Lower leg skin (tissue), 3 donors: ENCODE data around the gene STAP2.

Source experiments
- POLR2A ChIP-seq, 2 donors: fragments of 450-650 bp; IDR thresholded peaks; one replicate each; pipeline ENCODE4 v1.6.1; 2016 to 2017; ENCODE audit warnings: antibody characterized with exemption in 2 of 2, mild to moderate bottlenecking in 1 of 2, moderate library complexity in 1 of 2
- TF ChIP-seq, protein P1 (sequence below), 3 donors: fragments of 450-650 bp; IDR thresholded peaks; one replicate each; pipeline ENCODE4 v1.5.1; 2016; ENCODE audit warnings: antibody characterized with exemption in 3 of 3, mild to moderate bottlenecking in 3 of 3, moderate library complexity in 2 of 3

DNA sequence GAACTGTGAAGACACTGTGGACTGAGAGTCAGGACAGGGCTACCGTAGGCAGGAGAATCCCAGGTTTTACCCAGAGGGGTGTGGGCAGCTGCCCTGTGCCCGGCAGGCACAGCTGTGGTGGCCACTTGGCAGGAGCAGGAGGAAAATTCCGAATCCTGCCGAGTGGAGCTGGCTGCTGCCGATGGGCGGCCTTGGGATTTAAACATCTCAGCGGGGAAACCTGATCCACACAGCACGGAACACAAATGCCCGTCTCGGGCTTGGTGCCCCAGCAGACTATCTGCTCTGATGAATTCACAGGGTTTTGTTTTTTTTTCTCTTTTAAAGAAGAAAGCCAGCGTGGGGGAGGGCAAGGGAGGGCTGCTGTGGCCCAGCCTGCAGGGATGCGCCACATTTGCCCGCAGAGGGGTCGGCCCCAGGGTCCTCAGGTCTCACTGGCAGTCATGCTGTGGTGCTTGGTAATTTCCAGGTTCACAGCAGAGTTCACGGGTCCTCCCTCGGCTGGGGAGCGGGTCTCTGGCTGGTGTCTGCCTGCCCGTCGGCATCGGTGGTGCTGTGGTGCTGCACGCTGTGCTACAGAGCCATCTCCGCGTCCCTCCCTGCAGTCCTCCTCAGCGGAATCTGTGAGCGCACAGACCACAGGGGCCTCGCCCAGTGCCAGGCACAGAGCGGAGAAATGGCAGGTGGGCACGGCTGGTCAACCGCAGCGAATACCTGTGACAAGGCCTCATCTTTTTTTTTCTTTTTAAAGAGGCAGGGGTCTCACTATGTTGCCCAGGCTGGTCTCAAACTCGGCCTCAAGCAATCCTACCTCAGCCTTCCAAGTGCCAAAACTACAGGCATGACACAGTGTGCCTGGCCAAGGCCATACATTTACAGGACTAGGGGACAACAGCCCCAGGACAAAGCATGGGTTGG, 32.9 kb upstream of the STAP2 start:
- no peak for TF ChIP-seq POLR2A (IDR thresholded peaks at IDR 0.05)
- TF ChIP-seq, protein P1, sequence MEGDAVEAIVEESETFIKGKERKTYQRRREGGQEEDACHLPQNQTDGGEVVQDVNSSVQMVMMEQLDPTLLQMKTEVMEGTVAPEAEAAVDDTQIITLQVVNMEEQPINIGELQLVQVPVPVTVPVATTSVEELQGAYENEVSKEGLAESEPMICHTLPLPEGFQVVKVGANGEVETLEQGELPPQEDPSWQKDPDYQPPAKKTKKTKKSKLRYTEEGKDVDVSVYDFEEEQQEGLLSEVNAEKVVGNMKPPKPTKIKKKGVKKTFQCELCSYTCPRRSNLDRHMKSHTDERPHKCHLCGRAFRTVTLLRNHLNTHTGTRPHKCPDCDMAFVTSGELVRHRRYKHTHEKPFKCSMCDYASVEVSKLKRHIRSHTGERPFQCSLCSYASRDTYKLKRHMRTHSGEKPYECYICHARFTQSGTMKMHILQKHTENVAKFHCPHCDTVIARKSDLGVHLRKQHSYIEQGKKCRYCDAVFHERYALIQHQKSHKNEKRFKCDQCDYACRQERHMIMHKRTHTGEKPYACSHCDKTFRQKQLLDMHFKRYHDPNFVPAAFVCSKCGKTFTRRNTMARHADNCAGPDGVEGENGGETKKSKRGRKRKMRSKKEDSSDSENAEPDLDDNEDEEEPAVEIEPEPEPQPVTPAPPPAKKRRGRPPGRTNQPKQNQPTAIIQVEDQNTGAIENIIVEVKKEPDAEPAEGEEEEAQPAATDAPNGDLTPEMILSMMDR (IDR thresholded peaks at IDR 0.05), result no peak
